GM18868 (cell line): ENCODE data around the gene LRIG1.
A peak's percentile ranks its signal among the peaks of the same experiment; 100 is the strongest.

ENCODE experiments used
- ATAC-seq: cut with Tn5 transposase; IDR thresholded peaks from one replicate; pipeline ENCODE4 v1.9.1; 2021; ENCODE audit warnings: mild to moderate bottlenecking, moderate library complexity; ENCODE audit not compliant: unreplicated experiment

LRIG1 gene

DNA sequence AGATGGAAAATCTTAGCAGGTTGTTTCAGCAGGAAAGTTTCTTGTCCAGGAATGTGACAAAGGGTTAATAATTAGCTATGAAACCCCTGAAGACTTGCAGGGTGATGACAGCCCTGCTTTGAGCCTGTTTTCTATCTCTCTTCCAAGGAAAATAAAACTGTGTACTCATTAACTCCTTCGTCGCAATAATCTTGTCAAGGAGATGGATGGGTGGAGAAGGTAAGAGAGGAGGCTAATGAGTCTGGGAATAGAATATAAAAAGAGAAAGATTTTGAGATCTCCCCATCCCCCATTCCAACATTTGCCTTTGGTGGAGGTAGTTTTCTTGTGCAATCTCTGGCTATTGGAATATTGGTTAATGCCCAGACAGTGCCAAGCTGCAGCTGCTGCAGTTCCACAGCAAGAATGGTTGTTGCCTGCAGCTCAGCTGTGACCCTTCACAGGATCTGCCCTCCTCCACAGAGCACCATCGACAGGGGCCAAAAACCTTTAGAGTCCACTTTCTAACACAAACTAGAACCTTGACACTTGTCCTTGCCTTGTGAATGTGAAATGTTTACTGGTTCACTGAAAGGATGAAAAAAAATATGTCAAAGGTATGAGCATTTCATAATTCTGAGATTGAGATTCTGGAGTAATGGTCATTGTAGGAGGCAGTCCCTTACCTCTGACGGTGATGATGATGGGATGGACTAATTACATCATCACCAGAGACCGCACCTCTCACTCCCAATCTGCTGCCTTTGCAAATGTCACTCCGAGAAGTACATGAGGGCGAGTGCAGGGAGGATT, 4.2 kb upstream of the LRIG1 start:
- ATAC-seq: no peak

DNA sequence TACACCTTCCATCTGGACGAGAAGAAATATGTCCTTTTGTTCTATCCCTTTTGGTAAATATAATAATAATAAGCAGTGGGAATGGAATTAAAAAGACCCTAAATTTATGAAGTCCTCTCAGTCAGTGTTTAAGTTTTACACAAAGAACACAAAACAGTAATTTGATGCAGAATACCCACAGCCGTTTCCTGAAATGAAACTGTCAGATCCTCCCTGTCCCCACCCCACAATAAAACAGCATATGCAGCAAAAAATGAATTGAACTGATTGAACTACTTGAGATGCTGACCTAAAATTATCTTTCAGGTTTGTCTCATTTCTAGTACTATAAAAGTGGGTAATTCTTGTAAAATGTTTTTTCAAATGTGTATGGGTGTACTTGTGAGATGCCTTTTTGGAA, 2.2 kb upstream of the LRIG1 start:
- ATAC-seq: no peak

DNA sequence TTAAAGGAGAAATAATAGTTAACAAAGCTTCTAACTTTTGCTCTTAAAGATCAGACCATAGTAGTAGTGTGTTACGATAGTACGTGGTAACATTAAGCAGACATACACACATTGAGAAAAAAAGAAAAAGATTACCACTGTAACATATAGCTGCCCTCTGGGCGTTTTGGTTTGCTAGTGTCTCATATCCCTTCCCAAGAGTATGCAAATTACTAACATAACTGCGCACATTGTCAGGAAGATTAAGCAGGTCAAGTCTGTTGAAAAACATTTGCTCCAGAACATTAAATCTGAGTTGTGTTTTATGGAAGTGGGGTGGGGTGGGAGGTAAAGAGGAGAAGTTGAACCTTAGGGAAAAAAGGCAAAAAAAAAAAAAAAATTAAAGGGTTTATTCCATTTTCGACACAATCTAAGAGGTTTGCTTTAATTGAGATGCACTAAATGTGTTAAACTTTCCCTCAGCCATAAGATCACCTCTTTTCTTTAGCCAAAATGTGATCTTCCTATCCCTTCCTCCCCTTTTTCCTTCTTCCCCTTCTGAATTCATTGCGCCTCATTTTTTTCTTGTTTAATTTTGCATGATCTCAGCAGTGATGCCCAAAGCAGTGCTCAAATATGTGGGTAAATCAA, 1.5 kb upstream of the LRIG1 start:
- no peak for ATAC-seq

- no peak for ATAC-seq
Observed at GRCh38 chr3:66501483-66502244, 842 bp upstream of the LRIG1 start.

DNA sequence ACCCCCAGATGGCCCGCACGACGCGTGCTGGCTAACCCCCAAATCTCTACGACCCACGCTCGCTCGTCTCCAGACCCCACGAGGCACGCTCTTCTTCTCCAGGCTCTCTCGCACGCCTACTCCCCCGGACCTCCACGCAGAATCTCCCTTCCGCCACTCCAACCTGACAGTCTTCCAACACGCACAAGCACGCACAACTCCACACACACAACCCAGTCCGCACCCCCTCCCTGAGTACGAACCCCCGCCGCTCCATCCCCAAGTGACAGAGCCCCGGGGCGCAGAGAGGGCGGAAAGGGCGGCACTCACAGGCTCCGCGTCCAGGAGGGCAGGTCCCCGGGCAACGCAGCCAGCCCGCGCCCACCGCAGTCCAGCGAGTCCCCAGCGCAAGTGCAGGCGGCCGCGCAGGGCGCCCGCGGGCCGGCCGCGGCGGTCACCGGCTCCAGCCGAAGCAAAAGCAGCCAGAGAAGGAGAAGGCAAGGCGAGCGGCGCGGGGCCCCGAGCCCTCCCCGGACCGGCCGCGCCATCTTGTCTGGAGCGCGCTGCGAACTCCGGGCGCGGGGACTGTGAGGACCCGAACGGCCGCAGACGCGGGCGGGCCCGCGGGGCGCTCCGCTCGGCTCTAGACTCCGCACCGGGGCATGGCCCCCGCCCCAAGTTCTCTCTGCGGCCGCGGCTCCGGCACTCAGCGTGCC, 794 bp downstream of the LRIG1 start:
- ATAC-seq: peak; percentile 9

GRCh38 chr3:66498687-66499621, 1.9 kb downstream of the LRIG1 start:
- no peak for ATAC-seq

DNA sequence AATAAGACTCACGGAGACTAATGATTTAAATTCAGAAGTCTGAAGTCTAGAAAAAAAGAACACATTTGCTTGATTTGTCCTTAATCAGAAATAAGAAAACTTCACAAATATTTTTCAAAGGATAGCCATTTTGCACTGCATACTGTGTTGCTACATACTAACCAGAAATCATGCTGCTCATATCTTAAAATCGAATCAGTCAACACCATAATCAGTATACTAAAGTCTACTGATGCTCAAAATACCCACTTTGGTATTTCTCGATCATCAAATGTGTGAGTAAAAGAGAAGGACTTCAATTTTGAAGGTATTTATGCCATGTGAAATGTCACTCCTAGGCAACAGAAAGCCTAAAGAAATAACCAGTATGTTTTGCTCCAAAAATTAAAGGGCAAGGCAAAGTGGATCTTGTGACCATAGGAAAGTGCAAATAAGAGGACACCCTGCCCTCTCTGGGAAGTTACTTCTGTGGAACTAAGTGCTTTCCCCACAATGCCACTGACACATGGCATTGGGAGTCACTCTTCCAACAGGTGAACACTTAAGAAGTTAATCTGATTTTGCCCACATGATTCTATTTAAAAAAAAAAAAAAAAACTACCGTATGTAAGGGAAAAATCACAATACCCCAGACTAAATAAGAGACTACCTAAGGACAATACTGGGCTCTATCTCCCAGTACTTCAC, 2.7 kb downstream of the LRIG1 start:
- ATAC-seq: no peak

GRCh38 chr3:66497288-66497984, 3.4 kb downstream of the LRIG1 start:
- no peak for ATAC-seq

DNA sequence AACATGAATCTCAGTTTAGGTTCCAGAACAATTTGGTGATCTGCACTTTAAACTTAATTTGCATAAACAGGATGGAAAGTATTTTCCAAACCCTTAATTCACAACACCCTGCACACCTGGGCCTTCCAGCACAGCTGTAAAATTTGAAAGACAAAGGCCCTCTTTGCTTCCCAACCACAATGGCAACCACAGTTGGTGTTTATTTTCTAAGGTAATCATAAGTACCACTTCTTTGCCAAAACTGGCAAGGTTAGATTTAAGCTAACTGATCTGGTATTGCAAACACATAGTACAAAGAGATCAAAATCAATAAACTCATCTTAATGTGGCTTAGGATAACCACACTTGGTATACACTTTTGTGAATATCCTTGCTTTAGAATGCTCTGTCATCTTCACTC, 4.1 kb downstream of the LRIG1 start:
- no peak for ATAC-seq

- no peak for ATAC-seq
Observed at GRCh38 chr3:66496301-66496700, 4.5 kb downstream of the LRIG1 start.

DNA sequence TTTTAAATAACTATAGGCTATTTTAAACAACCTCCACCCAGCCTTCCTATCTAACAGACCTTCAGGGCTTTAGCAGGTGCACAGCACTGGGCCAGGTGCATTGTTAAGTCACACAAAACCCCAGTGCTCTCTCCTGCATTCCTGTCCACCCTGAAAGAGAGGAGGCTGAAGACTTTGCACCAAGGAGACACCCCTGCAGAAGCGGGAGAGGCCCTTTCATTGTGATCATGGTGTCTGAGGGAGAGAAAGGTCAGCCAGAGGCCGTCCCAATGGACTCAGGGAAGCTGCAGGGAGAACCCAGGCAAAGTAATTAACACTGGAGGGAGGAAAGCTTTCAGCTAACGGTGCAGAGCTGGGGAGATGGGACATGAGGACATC, 5.2 kb downstream of the LRIG1 start:
- ATAC-seq: no peak

GRCh38 chr3:66494959-66495667, 5.7 kb downstream of the LRIG1 start:
- no peak for ATAC-seq

DNA sequence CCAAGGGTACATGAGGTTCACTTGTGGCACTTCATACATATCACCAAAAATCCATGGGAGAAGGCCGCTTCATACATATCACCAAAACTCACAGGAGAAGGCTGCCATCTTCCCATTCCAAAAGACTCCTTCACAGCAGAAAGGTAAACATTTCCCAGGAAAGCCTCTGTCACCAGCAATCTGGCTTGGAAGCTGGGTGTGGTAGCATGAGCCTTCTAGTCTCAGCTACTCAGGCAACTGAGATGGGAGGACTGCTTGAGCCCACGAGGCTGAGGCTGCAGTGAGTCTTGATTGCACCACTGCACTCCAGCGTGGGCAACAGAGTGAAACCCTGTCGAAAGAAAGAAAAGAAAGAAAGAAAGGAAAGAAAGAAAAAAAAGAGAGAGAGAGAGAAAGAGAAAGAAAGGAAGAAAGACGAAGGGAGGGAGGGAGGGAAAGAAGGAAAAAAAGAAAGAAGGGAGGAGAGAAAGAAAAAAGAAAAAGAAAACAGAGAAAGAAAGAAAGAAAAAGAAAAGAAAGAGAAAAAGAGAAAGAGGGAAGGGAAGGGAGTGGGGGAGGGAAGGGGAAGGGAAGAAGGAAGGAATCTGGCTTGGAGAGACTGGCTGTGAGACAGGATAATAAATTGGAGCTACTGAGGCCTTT, 7.2 kb downstream of the LRIG1 start:
- ATAC-seq: no peak

DNA sequence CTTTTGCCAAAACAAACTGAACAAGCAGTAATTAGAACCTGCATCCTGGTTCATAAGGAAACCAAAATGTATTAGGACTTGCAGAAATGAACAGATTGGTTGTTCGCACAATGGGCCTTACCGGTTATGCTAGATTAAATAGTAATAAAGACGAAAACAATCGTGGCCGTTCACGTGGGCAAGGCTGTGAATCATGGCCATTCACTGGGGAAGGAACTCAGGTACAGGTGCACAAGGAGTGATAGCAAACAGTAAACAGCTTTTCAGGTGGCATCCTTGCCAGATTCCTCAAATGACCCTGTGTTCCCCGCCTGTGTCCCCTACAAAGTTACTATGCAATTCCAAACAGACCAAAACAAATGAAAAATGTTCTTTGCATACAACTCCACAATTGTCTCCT, 8.2 kb downstream of the LRIG1 start:
- ATAC-seq: no peak

GRCh38 chr3:66492071-66492470, 8.8 kb downstream of the LRIG1 start:
- no peak for ATAC-seq

DNA sequence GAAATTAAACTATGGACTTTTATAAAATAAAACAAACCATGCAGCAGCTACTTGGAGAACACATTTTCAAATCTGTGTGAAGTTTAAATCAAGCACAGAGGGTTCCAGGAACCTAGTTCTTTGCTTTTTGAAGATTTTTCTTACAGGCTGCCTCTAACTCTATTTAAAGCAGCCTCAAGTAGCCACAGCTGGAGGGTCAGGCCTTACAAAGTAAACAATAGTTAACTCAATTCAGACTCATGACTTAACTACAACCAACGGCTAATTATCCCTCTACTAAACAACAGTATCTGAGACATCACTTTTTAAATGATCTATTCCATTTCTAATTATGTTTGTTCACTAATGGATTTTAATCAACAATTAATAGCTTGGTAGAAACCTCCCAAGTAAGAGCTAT, 9.8 kb downstream of the LRIG1 start:
- ATAC-seq: no peak

DNA sequence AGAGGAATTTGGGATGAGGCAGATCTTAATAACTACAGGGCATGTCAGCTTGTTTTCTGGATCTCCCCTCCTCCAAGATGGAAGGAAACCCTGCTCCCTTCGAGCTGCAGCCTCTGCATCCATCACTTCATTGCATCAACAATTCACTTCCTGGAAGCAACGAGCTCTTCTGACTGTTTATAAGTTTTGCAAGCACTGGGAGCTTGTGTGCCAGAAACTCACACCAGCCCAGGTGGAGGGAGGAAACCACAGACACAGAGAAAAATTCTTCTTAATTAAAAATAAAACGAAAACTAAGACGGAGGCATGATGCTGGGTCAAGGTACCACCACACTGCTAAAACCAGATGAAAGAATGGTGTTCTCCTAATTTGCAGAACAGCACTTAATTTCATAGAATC, 10.6 kb downstream of the LRIG1 start:
- no peak for ATAC-seq

- no peak for ATAC-seq
Observed at GRCh38 chr3:66489581-66489980, 11.2 kb downstream of the LRIG1 start.
